ENCODE data around the gene DHRS2.

The DHRS2 gene

DNA sequence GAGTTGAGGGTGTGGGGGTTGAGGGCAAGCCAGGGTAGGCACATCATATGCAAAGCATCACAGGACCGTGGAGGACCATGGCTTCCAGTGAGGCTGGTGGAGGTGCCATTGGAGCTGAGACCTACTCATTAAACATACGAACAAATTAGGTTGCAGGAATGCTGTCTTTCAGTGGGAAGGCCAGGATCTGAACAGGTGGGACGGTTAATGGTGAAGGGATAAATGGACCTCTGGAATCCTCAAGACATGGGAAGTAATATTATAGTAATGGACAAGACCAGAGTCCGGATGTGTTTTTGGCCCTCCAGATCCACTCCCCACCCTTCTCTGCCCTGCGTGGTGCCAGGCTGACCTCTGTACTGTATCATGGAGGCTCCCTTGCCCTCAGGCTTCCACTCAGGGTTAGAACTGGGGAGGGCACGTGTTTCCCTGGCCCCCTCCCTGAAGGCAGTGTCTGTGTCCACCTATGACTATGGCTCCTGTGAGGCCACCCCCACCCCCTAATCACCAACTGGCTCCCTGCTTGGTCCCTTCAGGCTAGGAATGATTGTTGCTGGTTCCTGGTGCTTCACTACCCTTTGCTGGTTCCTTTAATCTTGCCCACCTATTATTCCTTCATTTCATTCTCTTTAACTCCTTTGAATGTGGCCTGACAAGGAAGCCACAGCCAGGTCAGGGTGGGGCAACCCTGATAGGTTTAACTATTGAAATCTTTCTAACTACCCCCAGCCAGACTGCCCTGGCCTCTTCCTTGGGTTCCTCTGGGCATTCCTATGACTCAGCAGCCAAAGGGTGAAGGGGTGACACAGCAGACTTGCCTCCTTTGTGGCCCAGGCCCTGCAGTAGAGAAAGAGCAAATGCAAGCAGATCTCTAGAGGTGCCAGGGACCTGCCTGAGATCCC, 10.7 kb downstream of the DHRS2 start:
- DNase-seq (no peak), ATAC-seq (no peak)
- peaks cover 6% of the 10 kb centered on the region for H3K4me1 Mint-ChIP-seq

DNA sequence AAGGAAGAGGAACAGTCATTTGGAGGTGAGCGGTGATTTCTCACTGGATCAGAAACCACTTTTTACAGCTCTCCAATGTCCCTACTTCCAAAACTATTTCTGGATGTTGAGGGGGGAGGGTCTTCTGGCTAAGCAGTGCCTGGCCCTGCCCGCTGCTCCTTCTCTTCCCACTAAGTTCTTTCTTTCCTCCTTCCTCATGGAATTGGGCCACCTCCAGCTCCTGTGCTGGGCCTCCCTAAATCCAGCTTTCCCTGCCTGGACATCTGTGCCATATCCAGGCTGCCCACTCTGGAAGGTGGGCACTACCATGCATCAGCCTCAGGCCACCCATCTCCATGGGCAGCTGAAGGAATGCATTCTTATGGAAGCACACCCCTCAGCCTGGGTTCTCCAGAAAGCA, 11.5 kb downstream of the DHRS2 start:
- DNase-seq (no peak), ATAC-seq (no peak)
- H3K9me3 Mint-ChIP-seq, result no peaks in the 10 kb centered on the region
- no peak overlapping the region for H3K27ac Mint-ChIP-seq
- H3K4me1 Mint-ChIP-seq, result peaks cover 6% of the 10 kb centered on the region
- no peak overlapping the region for H3K4me3 Mint-ChIP-seq
- no peaks in the 10 kb centered on the region for H3K27me3 Mint-ChIP-seq

More for the DNA sequence above, 10.7 kb downstream of the DHRS2 start:
- Mint-ChIP-seq H3K4me3 (no peak overlapping the region), H3K27ac (no peak overlapping the region), H3K27me3 (no peaks in the 10 kb centered on the region), H3K9me3 (no peaks in the 10 kb centered on the region)

DNA sequence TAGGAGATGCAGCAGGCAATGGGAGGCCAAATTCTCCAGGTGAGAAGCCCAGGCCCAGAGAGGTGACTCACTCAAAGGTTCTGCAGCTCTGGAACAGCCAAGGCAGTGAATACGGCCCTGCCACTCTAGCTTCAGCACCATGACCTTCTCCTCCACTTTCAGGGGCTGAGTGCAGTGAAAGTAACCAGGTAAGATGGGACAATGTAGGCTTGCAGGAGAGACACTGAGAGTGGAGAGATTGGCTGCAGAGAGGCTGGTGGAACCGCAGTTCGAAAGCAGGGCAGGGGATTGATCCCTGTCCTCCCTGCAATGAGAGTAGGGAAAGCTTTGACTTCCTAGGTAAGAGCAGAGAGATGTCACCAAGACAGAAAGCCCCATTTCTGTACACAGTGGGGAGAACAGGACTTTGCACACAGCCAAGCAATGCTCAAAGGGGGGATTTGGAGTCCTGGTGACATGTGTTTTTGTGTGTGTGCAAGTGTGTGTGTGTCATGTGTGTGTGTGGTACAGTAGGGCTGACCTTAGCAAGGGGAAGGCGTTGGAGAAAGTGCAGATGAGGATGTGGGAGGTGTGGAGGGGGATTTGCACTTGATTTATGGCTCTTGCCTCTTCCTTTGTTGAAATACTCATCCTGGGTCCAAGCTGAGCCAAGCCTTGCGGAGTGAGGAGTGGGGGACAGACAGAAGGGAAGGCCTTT, 12.7 kb downstream of the DHRS2 start:
- H3K27me3 Mint-ChIP-seq, result no peaks in the 10 kb centered on the region
- peaks cover 6% of the 10 kb centered on the region for H3K4me1 Mint-ChIP-seq
- H3K9me3 Mint-ChIP-seq, result no peaks in the 10 kb centered on the region
- DNase-seq (no peak), ATAC-seq (no peak)
- H3K27ac Mint-ChIP-seq, result peak overlapping the region in 1 of 2 donors; percentile 21
- no peak overlapping the region for H3K4me3 Mint-ChIP-seq

DNA sequence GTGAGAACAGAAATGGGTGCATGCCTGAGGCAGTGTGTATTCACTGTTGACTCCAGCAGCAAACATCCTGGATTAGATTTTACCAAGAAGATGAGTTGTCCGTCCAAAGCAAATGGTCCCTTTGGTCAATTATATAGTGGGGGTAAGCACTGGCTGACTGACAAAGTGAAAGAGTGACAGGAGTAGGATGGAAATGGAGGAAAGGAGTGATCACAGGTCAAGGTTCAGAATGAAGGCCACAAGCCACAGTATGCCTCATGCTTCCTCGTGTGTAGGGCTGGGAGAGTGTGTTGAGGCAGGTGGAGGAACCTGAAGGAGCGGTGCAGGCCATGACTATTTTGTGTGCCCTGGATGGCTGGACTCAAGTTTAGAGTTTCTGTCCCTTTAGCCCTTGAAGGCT, 14.3 kb downstream of the DHRS2 start:
- H3K4me3 Mint-ChIP-seq, result no peak overlapping the region

DNA sequence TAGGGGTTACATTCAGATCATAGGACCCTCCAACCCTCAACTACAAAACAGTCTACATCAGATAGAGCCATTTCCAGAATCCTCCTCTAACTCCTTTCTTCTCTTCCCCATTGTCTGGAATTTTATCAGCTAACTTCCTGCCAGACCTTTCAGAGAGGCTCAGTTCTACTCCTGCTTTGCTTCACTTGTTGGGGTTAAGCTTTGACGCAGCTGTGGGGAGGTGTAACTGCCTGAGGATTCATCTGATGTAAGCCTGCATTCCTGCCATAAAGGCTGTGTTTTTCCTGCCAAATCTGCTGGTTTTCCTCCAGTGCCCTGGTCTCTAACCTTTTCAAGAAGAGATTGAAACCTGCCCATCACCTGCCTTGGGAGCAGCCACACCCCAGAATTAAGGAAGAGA, 16.9 kb downstream of the DHRS2 start:
- Mint-ChIP-seq H3K27me3 (no peaks in the 10 kb centered on the region), H3K4me1 (no peaks in the 10 kb centered on the region), H3K4me3 (no peak overlapping the region), H3K9me3 (peaks cover 0 to 7% of the 10 kb centered on the region in 2 donors), H3K27ac (no peak overlapping the region)
- ATAC-seq, result no peak
- no peak for DNase-seq

More for the DNA sequence above, 14.3 kb downstream of the DHRS2 start:
- ATAC-seq (no peak), DNase-seq (no peak)
- H3K27me3 Mint-ChIP-seq, result no peaks in the 10 kb centered on the region
- H3K27ac Mint-ChIP-seq, result no peak overlapping the region
- H3K4me1 Mint-ChIP-seq, result peaks cover 3% of the 10 kb centered on the region
- H3K9me3 Mint-ChIP-seq, result peaks cover 0 to 7% of the 10 kb centered on the region in 2 donors

DNA sequence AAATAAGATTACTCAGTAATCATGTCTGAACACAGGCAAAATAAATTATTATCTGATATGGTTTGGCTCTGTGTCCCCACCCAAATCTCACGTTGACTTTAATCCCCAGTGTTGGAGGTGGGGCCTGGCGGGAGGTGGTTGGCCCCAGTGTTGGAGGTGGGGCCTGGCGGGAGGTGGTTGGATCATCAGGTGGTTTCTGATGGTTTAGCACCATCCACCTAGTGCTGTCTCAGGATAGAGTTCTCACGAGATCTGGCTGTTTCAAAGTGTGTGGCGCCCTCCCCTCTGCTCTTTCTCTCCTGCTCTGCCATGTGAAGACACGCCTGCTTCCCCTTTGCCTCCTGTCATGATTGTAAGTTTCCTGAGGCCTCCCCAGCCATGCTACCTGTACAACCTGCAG, 18.1 kb downstream of the DHRS2 start:
- H3K4me1 Mint-ChIP-seq, result no peaks in the 10 kb centered on the region
- no peak overlapping the region for H3K4me3 Mint-ChIP-seq
- H3K27me3 Mint-ChIP-seq, result no peaks in the 10 kb centered on the region
- no peak overlapping the region for H3K27ac Mint-ChIP-seq
- peaks cover 0 to 7% of the 10 kb centered on the region in 2 donors for H3K9me3 Mint-ChIP-seq
- DNase-seq, result no peak
- no peak for ATAC-seq

DNA sequence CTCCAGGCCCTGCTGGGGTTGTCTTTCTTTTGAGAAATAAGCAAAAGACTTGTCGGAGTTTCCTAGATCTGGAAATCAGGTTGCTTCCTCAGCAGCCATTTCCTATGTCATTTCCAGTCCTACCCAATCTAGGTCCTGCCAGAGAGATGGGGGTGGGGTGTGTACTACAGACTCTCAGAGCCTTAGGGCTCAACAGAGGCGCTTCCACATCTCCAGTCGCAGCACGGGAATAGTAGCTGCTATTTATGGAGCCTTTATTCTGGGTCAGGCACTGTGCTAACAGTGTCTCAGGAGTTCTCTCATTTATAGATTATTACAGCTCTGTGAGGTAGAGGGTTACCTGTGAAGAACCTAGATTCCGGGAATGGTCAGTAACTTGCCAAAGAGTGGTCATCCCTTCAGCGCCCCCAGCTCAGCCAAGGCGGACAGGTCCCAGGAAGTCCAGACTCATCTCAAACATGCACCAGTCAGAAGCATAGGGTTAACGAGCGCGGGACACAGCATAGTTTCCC, 21.9 kb downstream of the DHRS2 start:
- no peak for ATAC-seq
- Mint-ChIP-seq H3K27me3 (peaks cover 9% of the 10 kb centered on the region), H3K4me1 (no peaks in the 10 kb centered on the region), H3K9me3 (peaks cover 0 to 7% of the 10 kb centered on the region in 2 donors), H3K4me3 (no peak overlapping the region), H3K27ac (peak overlapping the region in 1 of 2 donors; percentile 21)
- no peak for DNase-seq

DNA sequence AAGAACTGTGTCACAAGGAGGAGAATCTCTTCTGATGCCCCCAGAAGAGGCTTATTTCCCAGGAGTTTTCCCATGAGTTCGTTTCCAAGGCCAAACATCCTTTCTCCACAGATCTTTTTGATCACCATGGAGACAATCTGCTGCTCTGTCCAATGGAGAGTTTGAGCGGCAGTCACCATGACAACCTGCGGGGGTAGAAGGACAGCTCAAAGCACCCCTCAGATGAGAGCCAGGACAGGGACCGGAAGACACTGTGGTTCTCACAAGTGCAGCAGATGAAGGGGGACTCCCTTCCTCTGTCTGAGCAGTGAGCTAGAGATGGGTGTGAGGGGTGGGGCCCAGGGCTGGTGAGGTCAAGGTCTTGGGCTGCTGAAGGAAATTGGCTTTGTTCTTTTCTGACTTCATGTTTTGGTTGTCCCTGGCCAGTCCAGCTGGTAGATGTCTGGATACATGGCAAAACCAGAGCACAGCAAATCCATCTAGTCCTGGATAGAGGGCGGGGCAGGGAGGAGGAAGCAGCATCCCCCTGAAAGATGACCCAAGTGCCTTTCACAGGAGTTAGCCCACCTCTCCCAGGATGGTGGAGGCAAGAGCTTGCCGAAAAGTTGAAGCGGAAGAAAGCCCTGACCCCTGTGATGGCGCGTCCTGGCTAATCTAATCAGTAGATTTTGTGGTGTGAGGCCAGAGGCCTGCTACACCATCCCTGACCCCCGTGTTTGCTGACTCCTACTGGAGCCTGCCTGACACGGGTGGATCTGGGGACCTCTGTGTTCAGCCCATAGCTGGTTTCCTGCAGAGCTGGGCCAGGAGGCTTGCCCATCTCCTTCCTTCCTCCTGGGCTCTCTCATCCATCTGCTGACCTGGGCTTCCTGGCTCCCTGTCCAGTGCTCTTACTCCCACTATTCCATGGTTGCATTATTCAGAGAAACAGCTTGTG, 24.4 kb downstream of the DHRS2 start:
- Mint-ChIP-seq H3K27me3 (peaks cover 9% of the 10 kb centered on the region), H3K4me3 (no peak overlapping the region), H3K4me1 (no peaks in the 10 kb centered on the region), H3K27ac (peak overlapping the region in 1 of 2 donors; percentile 47), H3K9me3 (no peaks in the 10 kb centered on the region)
- peak; percentile 95 for ATAC-seq
- peak in 1 of 2 donors; percentile 23 for DNase-seq

DNA sequence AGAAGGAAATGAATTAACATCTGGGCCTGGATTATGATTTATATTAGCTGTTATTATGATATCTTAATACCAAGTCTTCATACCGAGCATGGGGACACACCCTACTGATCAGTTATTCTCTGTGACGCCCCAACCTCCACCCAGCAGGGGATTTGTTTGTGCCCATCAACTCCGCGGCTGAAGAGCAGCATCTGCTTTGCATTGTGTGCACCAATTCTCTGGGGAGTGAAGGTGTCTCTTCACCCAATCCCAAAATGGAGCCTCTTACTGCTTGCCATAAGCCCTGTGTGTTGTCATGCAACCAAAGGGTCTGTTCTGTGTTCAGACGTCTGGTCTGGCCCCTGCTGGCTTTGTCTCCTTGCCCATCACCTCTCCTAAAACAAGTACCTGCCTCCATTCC, 25.4 kb downstream of the DHRS2 start:
- DNase-seq, result no peak
- no peaks in the 10 kb centered on the region for H3K9me3 Mint-ChIP-seq
- H3K27ac Mint-ChIP-seq, result no peak overlapping the region
- peaks cover 9% of the 10 kb centered on the region for H3K27me3 Mint-ChIP-seq
- H3K4me1 Mint-ChIP-seq, result no peaks in the 10 kb centered on the region
- no peak for ATAC-seq
- H3K4me3 Mint-ChIP-seq, result no peak overlapping the region

DNA sequence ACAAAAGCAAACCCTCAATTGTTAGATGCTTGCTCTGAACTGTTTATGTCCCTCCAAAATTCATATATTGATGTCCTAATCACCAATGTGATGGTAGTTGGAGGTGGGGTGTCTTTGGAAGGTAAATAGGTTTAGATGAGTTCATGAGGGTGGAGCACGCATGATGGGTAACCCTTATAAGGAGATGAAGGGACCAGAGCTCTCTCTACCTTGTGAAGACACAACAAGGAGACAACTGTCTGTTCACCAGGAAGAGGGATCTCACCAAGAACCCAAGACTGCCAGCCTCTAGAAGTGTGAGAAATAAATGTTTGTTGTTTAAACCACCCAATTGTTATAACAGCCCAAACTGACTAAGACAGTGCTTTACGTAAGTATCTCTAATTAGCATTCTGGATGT, 27.0 kb downstream of the DHRS2 start:
- Mint-ChIP-seq H3K4me3 (no peak overlapping the region), H3K27me3 (peaks cover 9% of the 10 kb centered on the region), H3K4me1 (no peaks in the 10 kb centered on the region), H3K9me3 (no peaks in the 10 kb centered on the region), H3K27ac (no peak overlapping the region)
- ATAC-seq, result no peak
- DNase-seq, result no peak

DNA sequence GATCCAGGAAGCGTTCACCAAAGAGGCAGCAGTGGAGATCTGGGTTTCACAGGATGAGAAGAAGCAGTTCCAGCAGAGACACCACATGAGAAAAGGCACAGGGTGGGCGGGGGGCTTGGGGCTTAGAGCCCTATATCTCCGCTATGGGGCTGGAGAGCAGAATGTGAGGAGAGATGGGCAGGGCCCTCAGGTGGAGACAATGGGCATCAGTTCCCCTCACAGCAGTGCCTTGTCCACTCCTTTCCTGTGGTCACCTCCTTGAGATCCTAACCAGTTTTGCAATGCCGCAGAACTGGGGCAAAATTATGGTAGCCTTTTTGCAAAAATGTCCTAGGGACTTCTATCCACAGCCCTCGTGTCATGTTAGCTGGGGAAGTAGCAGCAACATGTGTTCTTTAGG, 27.5 kb downstream of the DHRS2 start:
- Mint-ChIP-seq H3K4me1 (no peaks in the 10 kb centered on the region), H3K27me3 (peaks cover 9% of the 10 kb centered on the region), H3K4me3 (no peak overlapping the region), H3K9me3 (no peaks in the 10 kb centered on the region), H3K27ac (no peak overlapping the region)
- DNase-seq (no peak), ATAC-seq (no peak)

DNA sequence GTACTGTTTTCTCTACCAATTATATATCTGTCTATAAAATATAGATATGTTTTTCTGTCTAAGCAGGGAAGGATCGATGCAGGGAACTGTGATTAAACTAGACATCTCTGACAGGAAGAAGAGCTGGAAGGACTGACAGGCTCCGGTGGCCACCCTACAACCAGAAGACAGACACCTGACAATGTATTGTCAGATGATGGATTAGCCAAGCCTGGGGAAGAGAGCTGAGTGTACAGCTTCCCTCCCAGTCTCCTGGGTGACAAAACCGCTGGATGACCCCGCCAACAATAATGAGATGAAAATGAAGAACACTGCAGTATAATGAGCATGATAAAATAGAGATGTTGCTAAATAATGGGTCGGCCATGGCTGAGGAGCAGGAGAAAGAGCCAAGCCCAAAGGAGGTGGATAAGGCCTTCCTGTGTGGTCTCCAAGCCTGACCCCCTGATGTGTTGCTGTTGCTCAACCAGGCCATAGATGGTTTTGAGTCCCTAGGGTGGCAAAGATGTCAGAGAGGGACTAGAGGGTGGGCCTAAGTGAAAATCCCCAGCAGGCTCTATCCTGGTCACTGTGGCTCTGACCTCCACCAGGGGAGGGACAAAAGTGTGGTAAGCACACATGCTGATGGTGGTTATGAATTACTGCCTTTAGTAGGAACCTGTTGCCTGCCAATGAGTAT, 28.2 kb downstream of the DHRS2 start:
- H3K27me3 Mint-ChIP-seq, result peaks cover 9% of the 10 kb centered on the region
- H3K27ac Mint-ChIP-seq, result no peak overlapping the region
- ATAC-seq (no peak), DNase-seq (no peak)
- no peaks in the 10 kb centered on the region for H3K9me3 Mint-ChIP-seq
- no peaks in the 10 kb centered on the region for H3K4me1 Mint-ChIP-seq
- no peak overlapping the region for H3K4me3 Mint-ChIP-seq

DNA sequence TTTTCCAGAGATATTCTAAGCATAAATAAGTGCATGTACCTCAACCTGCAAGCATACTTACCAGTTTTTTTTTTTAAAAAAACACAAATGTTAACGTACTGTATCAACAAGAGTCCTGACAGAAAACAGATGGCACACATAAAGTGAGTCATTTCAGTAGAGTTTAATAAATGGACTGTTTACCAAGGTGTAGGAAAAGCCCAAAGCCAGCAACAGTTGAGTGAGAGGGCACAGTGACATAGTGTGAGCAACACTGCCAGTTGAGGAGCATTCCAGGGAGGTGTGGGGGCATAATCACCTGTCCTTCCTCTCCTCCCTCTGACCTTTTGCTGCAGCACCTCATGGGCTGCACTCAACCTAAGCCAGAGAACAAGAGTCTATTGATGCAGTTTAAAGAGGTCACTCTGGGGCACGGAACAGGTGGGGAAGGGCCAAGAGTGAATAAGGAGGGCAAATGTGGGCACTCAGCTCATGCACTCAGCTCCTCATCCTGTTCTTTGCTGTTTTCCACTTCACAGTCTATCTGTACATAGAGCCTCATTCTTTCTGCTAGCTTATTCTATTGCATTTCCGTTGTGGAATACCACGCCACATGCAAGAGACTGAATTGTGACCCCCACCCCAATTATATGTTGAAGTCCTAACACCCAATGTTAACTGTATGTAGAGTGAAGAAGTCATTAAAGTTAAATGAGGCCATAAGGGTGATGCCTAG, 29.3 kb downstream of the DHRS2 start:
- ATAC-seq, result no peak

DNA sequence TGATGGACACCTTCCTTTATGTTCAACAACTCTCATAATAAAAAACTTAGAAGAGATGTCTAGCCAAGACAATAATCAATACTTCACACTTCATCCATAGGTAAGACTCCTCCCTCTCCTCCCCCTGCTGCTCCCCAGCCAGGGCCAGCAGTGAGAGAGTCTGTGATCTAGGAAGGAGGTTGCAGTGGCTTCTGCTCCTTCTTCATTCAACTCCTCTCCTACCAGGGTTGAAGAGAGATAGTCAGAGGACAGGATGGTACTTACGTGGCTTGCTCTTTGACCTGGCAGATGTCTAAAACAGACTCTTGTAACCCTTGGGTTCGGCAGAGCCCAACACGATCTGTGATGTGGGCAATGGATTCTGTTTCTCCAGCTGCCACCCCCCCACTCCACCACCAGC, 31.0 kb downstream of the DHRS2 start:
- Mint-ChIP-seq H3K27me3 (peaks cover under 1% of the 10 kb centered on the region), H3K4me3 (no peak overlapping the region), H3K9me3 (no peaks in the 10 kb centered on the region), H3K27ac (no peak overlapping the region), H3K4me1 (no peaks in the 10 kb centered on the region)
- ATAC-seq (no peak), DNase-seq (no peak)

More for the DNA sequence above, 29.3 kb downstream of the DHRS2 start:
- Mint-ChIP-seq H3K4me1 (no peaks in the 10 kb centered on the region), H3K9me3 (no peaks in the 10 kb centered on the region), H3K27ac (no peak overlapping the region), H3K27me3 (peaks cover 9% of the 10 kb centered on the region), H3K4me3 (no peak overlapping the region)
- no peak for DNase-seq
